GM23338 (cell line): ENCODE results near the gene PGRMC2. TPM values are rescaled to one million over a fixed set of nuclear protein-coding genes. Genes with fewer than 3 reads are reported as not detected.

Source experiments
- ATAC-seq: fragments of 200-7000 bp; cut with Tn5 transposase; 3 replicates; pipeline ENCODE4 v1.9.1; 2020
- DNase-seq: peaks from one replicate; pipeline ENCODE4 v3.0.0-alpha.2; 2015; ENCODE audit warnings: low spot score
- H2AFZ ChIP-seq: fragments of 200-600 bp; sonication (generic); 2 replicates; pipeline ENCODE4 v1.8.0; 2016; ENCODE audit warnings: antibody characterized with exemption, mild to moderate bottlenecking, moderate library complexity
- H3F3A ChIP-seq: fragments of 200-600 bp; sonication (generic); replicated peaks from 2 replicates; pipeline ENCODE4 v1.8.0; 2017; ENCODE audit warnings: antibody characterized with exemption, mixed run types, low read depth
- H3K27ac ChIP-seq: fragments of 200-600 bp; sonication (generic); 2 replicates; pipeline ENCODE4 v1.6.1; 2016; ENCODE audit warnings: low read depth
- H3K27me3 ChIP-seq: fragments of 200-600 bp; sonication (generic); 2 replicates; pipeline ENCODE4 v1.8.0; 2016; ENCODE audit warnings: mild to moderate bottlenecking, mixed run types, moderate library complexity; ENCODE audit not compliant: insufficient read depth
- H3K36me3 ChIP-seq: fragments of 200-600 bp; sonication (generic); 2 replicates; pipeline ENCODE4 v1.8.0; 2016; ENCODE audit warnings: mild to moderate bottlenecking; ENCODE audit not compliant: insufficient read depth
- H3K4me1 ChIP-seq: fragments of 200-600 bp; sonication (generic); 2 replicates; pipeline ENCODE4 v1.8.0; 2016; ENCODE audit warnings: mild to moderate bottlenecking, moderate library complexity; ENCODE audit not compliant: insufficient read depth
- H3K4me2 ChIP-seq: fragments of 200-600 bp; sonication (generic); 2 replicates; pipeline ENCODE4 v1.7.1; 2017; ENCODE audit warnings: mixed run types
- H3K4me3 ChIP-seq: fragments of 200-600 bp; sonication (generic); 2 replicates; pipeline ENCODE4 v1.6.1; 2016; ENCODE audit warnings: mixed run types
- H3K79me2 ChIP-seq: fragments of 200-600 bp; sonication (generic); replicated peaks from 2 replicates; pipeline ENCODE4 v1.8.0; 2017; ENCODE audit warnings: mild to moderate bottlenecking; ENCODE audit not compliant: insufficient read depth
- H3K9me2 ChIP-seq: fragments of 200-600 bp; sonication (generic); 2 replicates; pipeline ENCODE4 v1.8.0; 2017; ENCODE audit not compliant: insufficient read depth
- H4K20me1 ChIP-seq: fragments of 200-600 bp; sonication (generic); replicated peaks from 2 replicates; pipeline ENCODE4 v1.8.0; 2017; ENCODE audit warnings: mild to moderate bottlenecking; ENCODE audit not compliant: insufficient read depth
- H3K27ac Mint-ChIP-seq: 2 replicates; pipeline ENCODE4 v1.8.0; 2020; ENCODE audit warnings: inconsistent platforms, mild to moderate bottlenecking, moderate library complexity, mixed read lengths
- H3K27me3 Mint-ChIP-seq: 3 replicates; pipeline ENCODE4 v1.8.0; 2022; ENCODE audit warnings: low read depth, mild to moderate bottlenecking, moderate library complexity, mixed read lengths, inconsistent platforms; ENCODE audit not compliant: insufficient read depth, poor library complexity
- H3K36me3 Mint-ChIP-seq: 3 replicates; pipeline ENCODE4 v1.8.0; 2021; ENCODE audit warnings: low read depth, mild to moderate bottlenecking, inconsistent platforms, moderate library complexity, mixed read lengths
- H3K4me1 Mint-ChIP-seq: 3 replicates; pipeline ENCODE4 v1.8.0; 2020; ENCODE audit warnings: mild to moderate bottlenecking, inconsistent platforms, mixed read lengths
- H3K4me3 Mint-ChIP-seq: 3 replicates; pipeline ENCODE4 v1.8.0; 2021; ENCODE audit warnings: moderate library complexity, mild to moderate bottlenecking, inconsistent platforms, mixed read lengths
- H3K9me3 Mint-ChIP-seq: 3 replicates; pipeline ENCODE4 v1.8.0; 2020; ENCODE audit warnings: moderate library complexity, mild to moderate bottlenecking, inconsistent platforms, mixed read lengths
- CREB1 ChIP-seq: fragments of 250-450 bp; sonication (Bioruptor Pico); IDR thresholded peaks from 2 replicates; pipeline ENCODE4 v1.5.0; 2020; ENCODE audit warnings: low read depth, mild to moderate bottlenecking, moderate library complexity
- EZH2 ChIP-seq: fragments of 200-600 bp; sonication (generic); IDR thresholded peaks from one replicate; pipeline ENCODE4 v1.8.0; 2017; ENCODE audit warnings: antibody characterized with exemption, mild to moderate bottlenecking, low read depth; ENCODE audit not compliant: unreplicated experiment
- JUNB ChIP-seq: IDR thresholded peaks from one replicate; pipeline ENCODE4 v1.6.1; 2016; ENCODE audit warnings: antibody characterized with exemption; ENCODE audit not compliant: unreplicated experiment
- NANOG ChIP-seq: IDR thresholded peaks from 2 replicates; pipeline ENCODE4 v1.6.1; 2016; ENCODE audit warnings: antibody characterized with exemption, borderline replicate concordance
- POLR2AphosphoS5 ChIP-seq: IDR thresholded peaks from 2 replicates; pipeline ENCODE4 v1.6.1; 2016; ENCODE audit warnings: antibody characterized with exemption, low read depth
- STAT1 ChIP-seq: IDR thresholded peaks from one replicate; pipeline ENCODE4 v1.6.1; 2016; ENCODE audit warnings: antibody characterized with exemption; ENCODE audit not compliant: unreplicated experiment
- ZNF462 ChIP-seq: fragments of 250-450 bp; sonication (Bioruptor Pico); IDR thresholded peaks from 2 replicates; pipeline ENCODE4 v1.5.0; 2020; ENCODE audit warnings: mild to moderate bottlenecking, moderate library complexity
- polyA plus RNA-seq: library from polyadenylated mRNA; unstranded; fragments of >200 nt; fragmentation: Nextera tagmentation; extraction: Ambion mirVana; gene quantifications from 2 replicates; pipeline ENCODE4 v1.2.1, GENCODE V29; 2016
- total RNA-seq: library from RNA; depleted of rRNA; stranded (reverse); fragments of >200 nt; shearing (Covaris generic); gene quantifications from 2 replicates; pipeline ENCODE4 v1.2.3, GENCODE V29; 2014

Gene PGRMC2
- total and polyA plus RNA-seq, 2 experiments from 2014 or later, result 40.2 to 61.9 TPM

- no peak for TF ChIP-seq ZNF462 (CRISPR knock-in tag)
- no peak for TF ChIP-seq STAT1
- TF ChIP-seq CREB1 (CRISPR knock-in tag), result no peak
- no peak for TF ChIP-seq NANOG
- no peak for TF ChIP-seq EZH2
- no peak for TF ChIP-seq POLR2AphosphoS5
Measured at GRCh38 chr4:128303405-128303785, 15.8 kb upstream of the PGRMC2 start (continued).

- Histone ChIP-seq H3K27ac (no peak overlapping the region), H3F3A (no peaks in the 10 kb centered on the region), H3K4me1 (peaks cover 8% of the 10 kb centered on the region), H2AFZ (no peak overlapping the region), H4K20me1 (no peaks in the 10 kb centered on the region), H3K9me2 (no peaks in the 10 kb centered on the region), H3K4me2 (no peak overlapping the region), H3K27me3 (no peaks in the 10 kb centered on the region), H3K4me3 (no peak overlapping the region), H3K36me3 (no peaks in the 10 kb centered on the region), H3K79me2 (no peaks in the 10 kb centered on the region)
- no peak for ATAC-seq
- TF ChIP-seq JUNB (no peak), POLR2AphosphoS5 (no peak)
- no peak for DNase-seq
- Mint-ChIP-seq H3K4me1 (peaks cover 9% of the 10 kb centered on the region), H3K27me3 (peaks cover 1% of the 10 kb centered on the region), H3K36me3 (no peaks in the 10 kb centered on the region; the same call in 2 of the 3 replicates), H3K27ac (no peak overlapping the region), H3K4me3 (no peak overlapping the region), H3K9me3 (no peaks in the 10 kb centered on the region)
Measured at GRCh38 chr4:128301979-128302378, 14.4 kb upstream of the PGRMC2 start.
